ENCODE measurements around the gene NT5DC2.

The NT5DC2 gene

DNA sequence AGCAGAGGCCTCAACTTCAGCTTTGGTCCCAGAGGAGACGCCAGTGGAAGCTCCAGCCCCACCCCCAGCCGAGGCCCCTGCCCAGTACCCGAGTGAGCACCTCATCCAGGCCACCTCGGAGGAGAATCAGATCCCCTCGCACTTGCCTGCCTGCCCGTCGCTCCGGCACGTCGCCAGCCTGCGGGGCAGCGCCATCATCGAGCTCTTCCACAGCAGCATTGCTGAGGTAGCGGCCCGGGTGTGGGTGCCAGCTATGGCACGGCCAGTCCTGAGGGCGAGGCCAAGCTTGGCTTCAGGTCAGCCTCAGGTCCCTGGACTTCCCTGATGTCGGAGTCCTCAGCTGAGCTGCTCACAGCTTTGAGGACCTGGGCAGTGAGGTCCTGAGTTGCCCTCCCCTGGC lies 44.2 kb downstream of the NT5DC2 start:
- no peak for TF ChIP-seq CTCF (IDR thresholded peaks at IDR 0.05; ENCODE audit: extremely low read depth, missing control alignments)
- DNase-seq (ENCODE audit: low spot score): no peak

- no peak for DNase-seq (ENCODE audit: low spot score)
- TF ChIP-seq CTCF (IDR thresholded peaks at IDR 0.05; ENCODE audit: extremely low read depth, missing control alignments): no peak
Observed at GRCh38 chr3:52488746-52489145, 44.9 kb downstream of the NT5DC2 start.

- no peak for TF ChIP-seq CTCF (IDR thresholded peaks at IDR 0.05; ENCODE audit: extremely low read depth, missing control alignments)
Observed at GRCh38 chr3:52487788-52488691, 45.6 kb downstream of the NT5DC2 start.

GRCh38 chr3:52487050-52487787 lies 46.4 kb downstream of the NT5DC2 start:
- DNase-seq (ENCODE audit: low spot score): no peak
- TF ChIP-seq CTCF (IDR thresholded peaks at IDR 0.05; ENCODE audit: extremely low read depth, missing control alignments): no peak

More at GRCh38 chr3:52487788-52488691, 45.6 kb downstream of the NT5DC2 start:
- no peak for DNase-seq (ENCODE audit: low spot score)

GRCh38 chr3:52484680-52485461 lies 48.8 kb downstream of the NT5DC2 start:
- TF ChIP-seq CTCF (IDR thresholded peaks at IDR 0.05; ENCODE audit: extremely low read depth, missing control alignments): no peak
- no peak for DNase-seq (ENCODE audit: low spot score)

DNA sequence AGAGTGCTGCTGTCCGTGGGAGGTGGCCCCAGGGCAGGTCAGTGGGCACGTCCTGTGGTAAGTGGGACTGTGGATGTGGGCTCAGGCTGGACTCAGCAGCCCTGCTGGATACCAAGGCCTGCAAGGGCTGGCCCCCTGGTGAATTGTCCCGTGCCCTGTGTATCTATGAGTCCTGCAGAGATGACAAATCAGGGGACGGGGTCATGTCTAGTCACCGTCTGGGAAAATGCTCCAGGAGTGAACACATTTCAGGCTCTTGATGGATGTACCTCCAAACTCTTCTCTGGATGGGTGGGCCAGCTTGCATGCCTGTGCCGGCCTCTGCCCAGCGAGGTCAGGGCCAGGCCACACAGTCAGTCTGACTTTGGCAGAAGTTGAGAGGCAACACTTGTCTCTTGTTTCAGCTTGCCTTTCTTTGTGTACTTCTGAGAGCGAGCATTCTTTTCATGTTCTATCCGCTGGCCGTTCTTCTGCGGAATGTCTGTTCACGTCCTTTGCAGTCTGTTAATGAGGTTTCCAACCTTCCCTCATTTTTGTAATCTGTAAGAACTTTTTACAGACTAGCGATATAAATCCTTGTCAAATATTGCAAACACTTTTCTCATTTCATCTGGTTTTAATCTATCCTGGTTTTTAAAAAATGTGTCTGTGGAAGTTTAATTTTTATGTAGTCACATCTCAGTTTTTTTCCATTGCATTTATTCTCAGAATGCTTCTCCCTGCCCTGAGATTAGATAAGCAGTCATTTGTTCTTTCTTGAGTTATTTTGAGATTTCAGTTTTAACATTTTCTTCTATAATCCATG lies 49.9 kb downstream of the NT5DC2 start:
- DNase-seq (ENCODE audit: low spot score): no peak
- TF ChIP-seq CTCF (IDR thresholded peaks at IDR 0.05; ENCODE audit: extremely low read depth, missing control alignments): no peak

All from GM20000 (cell line).